HepG2 (cell line): ENCODE measurements around the gene DNAJC21. TPM values are rescaled to one million over a fixed set of nuclear protein-coding genes. Genes with fewer than 3 reads are reported as not detected.

Source experiments
- FOSL1 ChIP-seq: sonication (generic); formaldehyde crosslinking; IDR thresholded peaks from 2 replicates; pipeline ENCODE4 v1.9.0; 2021; ENCODE audit warnings: missing genetic modification reagents, borderline replicate concordance
- HINFP ChIP-seq: sonication (generic); formaldehyde crosslinking; IDR thresholded peaks from 2 replicates; pipeline ENCODE4 v1.4.0; 2020; ENCODE audit warnings: low read depth, mild to moderate bottlenecking, missing genetic modification reagents
- HNRNPLL ChIP-seq: fragments of 200-400 bp; formaldehyde crosslinking; IDR thresholded peaks from 2 replicates; pipeline ENCODE4 v1.6.1; 2017; ENCODE audit warnings: mild to moderate bottlenecking, low read depth, low read length; ENCODE audit not compliant: poor library complexity, severe bottlenecking
- HOXD1 ChIP-seq: sonication (generic); formaldehyde crosslinking; IDR thresholded peaks from 2 replicates; pipeline ENCODE4 v1.5.0; 2020; ENCODE audit warnings: missing genetic modification reagents
- TBL1XR1 ChIP-seq: fragments of 150-350 bp; IDR thresholded peaks from 2 replicates; pipeline ENCODE4 v1.6.1; 2014; ENCODE audit warnings: borderline replicate concordance, low read length; ENCODE audit not compliant: partially characterized antibody
- ZNF12 ChIP-seq: sonication (generic); formaldehyde crosslinking; IDR thresholded peaks from 2 replicates; pipeline ENCODE4 v1.5.0; 2020; ENCODE audit warnings: missing genetic modification reagents
- polyA plus RNA-seq, 8 experiments: library from polyadenylated mRNA; depleted of rRNA in 3 of 8; stranded (reverse) in 7 of 8; unstranded in 1 of 8; fragments of >200 nt; fragmentation: Illumina TruSeq in 4 of 8; extraction: Trizol in 4 of 8; gene quantifications; 2 replicates each; pipeline versions ENCODE4 v1.2.1 to v1.2.3, GENCODE V29; 2011 to 2016; ENCODE audit warnings: low read depth in 4 of 8, missing spikeins in 1 of 8, mixed read lengths in 1 of 8; ENCODE audit not compliant: insufficient read depth in 1 of 8
- total RNA-seq, 5 experiments: library from RNA; depleted of rRNA; stranded (reverse); fragments of >200 nt; fragmentation: Illumina TruSeq; extraction: Trizol; gene quantifications; 2 replicates each; pipeline ENCODE4 v1.2.3, GENCODE V29; 2016; ENCODE audit warnings: low read depth in 1 of 5
- TF ChIP-seq, protein P1 (sequence below): sonication (generic); formaldehyde crosslinking; IDR thresholded peaks from 2 replicates; pipeline ENCODE4 v1.4.0; 2020; ENCODE audit warnings: missing genetic modification reagents
- TF ChIP-seq, protein P2 (sequence below): sonication (generic); formaldehyde crosslinking; IDR thresholded peaks from 2 replicates; pipeline ENCODE4 v1.4.0; 2020; ENCODE audit warnings: missing genetic modification reagents
- TF ChIP-seq, protein P3 (sequence below): sonication (generic); formaldehyde crosslinking; IDR thresholded peaks from 2 replicates; pipeline ENCODE4 v1.4.0; 2020; ENCODE audit warnings: missing genetic modification reagents, borderline replicate concordance
- TF ChIP-seq, protein P4 (sequence below): sonication (generic); formaldehyde crosslinking; IDR thresholded peaks from 2 replicates; pipeline ENCODE4 v1.5.0; 2020; ENCODE audit warnings: mild to moderate bottlenecking, missing genetic modification reagents
- TF ChIP-seq, protein P5 (sequence below): sonication (generic); formaldehyde crosslinking; conservative IDR thresholded peaks from 2 replicates; pipeline ENCODE4 v1.8.0; 2022; ENCODE audit warnings: missing genetic modification reagents

DNAJC21 gene
- total and polyA plus RNA-seq, 2 of the 13 experiments (the other 11 are each of a cell fraction or from before 2014, with no cell fraction given) = 10.9 to 41.6 TPM

GRCh38 chr5:34889394-34889793 is 40.0 kb upstream of the DNAJC21 start (continued):
- no peak for TF ChIP-seq FOSL1 (CRISPR knock-in tag)
- TF ChIP-seq, protein P1, sequence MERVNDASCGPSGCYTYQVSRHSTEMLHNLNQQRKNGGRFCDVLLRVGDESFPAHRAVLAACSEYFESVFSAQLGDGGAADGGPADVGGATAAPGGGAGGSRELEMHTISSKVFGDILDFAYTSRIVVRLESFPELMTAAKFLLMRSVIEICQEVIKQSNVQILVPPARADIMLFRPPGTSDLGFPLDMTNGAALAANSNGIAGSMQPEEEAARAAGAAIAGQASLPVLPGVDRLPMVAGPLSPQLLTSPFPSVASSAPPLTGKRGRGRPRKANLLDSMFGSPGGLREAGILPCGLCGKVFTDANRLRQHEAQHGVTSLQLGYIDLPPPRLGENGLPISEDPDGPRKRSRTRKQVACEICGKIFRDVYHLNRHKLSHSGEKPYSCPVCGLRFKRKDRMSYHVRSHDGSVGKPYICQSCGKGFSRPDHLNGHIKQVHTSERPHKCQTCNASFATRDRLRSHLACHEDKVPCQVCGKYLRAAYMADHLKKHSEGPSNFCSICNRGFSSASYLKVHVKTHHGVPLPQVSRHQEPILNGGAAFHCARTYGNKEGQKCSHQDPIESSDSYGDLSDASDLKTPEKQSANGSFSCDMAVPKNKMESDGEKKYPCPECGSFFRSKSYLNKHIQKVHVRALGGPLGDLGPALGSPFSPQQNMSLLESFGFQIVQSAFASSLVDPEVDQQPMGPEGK (CRISPR knock-in tag) = peak; percentile 56
- 0 out of 2 replicates have a peak, but pooled peaks have one; percentile 27 for TF ChIP-seq ZNF12
- TF ChIP-seq, protein P2, sequence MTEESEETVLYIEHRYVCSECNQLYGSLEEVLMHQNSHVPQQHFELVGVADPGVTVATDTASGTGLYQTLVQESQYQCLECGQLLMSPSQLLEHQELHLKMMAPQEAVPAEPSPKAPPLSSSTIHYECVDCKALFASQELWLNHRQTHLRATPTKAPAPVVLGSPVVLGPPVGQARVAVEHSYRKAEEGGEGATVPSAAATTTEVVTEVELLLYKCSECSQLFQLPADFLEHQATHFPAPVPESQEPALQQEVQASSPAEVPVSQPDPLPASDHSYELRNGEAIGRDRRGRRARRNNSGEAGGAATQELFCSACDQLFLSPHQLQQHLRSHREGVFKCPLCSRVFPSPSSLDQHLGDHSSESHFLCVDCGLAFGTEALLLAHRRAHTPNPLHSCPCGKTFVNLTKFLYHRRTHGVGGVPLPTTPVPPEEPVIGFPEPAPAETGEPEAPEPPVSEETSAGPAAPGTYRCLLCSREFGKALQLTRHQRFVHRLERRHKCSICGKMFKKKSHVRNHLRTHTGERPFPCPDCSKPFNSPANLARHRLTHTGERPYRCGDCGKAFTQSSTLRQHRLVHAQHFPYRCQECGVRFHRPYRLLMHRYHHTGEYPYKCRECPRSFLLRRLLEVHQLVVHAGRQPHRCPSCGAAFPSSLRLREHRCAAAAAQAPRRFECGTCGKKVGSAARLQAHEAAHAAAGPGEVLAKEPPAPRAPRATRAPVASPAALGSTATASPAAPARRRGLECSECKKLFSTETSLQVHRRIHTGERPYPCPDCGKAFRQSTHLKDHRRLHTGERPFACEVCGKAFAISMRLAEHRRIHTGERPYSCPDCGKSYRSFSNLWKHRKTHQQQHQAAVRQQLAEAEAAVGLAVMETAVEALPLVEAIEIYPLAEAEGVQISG (CRISPR knock-in tag) = no peak
- TF ChIP-seq, protein P3, sequence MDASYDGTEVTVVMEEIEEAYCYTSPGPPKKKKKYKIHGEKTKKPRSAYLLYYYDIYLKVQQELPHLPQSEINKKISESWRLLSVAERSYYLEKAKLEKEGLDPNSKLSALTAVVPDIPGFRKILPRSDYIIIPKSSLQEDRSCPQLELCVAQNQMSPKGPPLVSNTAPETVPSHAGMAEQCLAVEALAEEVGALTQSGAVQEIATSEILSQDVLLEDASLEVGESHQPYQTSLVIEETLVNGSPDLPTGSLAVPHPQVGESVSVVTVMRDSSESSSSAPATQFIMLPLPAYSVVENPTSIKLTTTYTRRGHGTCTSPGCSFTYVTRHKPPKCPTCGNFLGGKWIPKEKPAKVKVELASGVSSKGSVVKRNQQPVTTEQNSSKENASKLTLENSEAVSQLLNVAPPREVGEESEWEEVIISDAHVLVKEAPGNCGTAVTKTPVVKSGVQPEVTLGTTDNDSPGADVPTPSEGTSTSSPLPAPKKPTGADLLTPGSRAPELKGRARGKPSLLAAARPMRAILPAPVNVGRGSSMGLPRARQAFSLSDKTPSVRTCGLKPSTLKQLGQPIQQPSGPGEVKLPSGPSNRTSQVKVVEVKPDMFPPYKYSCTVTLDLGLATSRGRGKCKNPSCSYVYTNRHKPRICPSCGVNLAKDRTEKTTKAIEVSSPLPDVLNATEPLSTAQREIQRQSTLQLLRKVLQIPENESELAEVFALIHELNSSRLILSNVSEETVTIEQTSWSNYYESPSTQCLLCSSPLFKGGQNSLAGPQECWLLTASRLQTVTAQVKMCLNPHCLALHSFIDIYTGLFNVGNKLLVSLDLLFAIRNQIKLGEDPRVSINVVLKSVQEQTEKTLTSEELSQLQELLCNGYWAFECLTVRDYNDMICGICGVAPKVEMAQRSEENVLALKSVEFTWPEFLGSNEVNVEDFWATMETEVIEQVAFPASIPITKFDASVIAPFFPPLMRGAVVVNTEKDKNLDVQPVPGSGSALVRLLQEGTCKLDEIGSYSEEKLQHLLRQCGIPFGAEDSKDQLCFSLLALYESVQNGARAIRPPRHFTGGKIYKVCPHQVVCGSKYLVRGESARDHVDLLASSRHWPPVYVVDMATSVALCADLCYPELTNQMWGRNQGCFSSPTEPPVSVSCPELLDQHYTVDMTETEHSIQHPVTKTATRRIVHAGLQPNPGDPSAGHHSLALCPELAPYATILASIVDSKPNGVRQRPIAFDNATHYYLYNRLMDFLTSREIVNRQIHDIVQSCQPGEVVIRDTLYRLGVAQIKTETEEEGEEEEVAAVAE = 0 out of 2 replicates have a peak, but pooled peaks have one; percentile 42
- TF ChIP-seq HOXD1 (CRISPR knock-in tag) = no peak
- TF ChIP-seq HINFP = no peak
- no peak for TF ChIP-seq TBL1XR1
- TF ChIP-seq HNRNPLL = no peak
- TF ChIP-seq, protein P4, sequence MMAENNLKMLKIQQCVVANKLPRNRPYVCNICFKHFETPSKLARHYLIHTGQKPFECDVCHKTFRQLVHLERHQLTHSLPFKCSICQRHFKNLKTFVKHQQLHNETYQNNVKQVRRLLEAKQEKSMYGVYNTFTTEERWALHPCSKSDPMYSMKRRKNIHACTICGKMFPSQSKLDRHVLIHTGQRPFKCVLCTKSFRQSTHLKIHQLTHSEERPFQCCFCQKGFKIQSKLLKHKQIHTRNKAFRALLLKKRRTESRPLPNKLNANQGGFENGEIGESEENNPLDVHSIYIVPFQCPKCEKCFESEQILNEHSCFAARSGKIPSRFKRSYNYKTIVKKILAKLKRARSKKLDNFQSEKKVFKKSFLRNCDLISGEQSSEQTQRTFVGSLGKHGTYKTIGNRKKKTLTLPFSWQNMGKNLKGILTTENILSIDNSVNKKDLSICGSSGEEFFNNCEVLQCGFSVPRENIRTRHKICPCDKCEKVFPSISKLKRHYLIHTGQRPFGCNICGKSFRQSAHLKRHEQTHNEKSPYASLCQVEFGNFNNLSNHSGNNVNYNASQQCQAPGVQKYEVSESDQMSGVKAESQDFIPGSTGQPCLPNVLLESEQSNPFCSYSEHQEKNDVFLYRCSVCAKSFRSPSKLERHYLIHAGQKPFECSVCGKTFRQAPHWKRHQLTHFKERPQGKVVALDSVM (CRISPR knock-in tag) = peak; percentile 23
- TF ChIP-seq, protein P5, sequence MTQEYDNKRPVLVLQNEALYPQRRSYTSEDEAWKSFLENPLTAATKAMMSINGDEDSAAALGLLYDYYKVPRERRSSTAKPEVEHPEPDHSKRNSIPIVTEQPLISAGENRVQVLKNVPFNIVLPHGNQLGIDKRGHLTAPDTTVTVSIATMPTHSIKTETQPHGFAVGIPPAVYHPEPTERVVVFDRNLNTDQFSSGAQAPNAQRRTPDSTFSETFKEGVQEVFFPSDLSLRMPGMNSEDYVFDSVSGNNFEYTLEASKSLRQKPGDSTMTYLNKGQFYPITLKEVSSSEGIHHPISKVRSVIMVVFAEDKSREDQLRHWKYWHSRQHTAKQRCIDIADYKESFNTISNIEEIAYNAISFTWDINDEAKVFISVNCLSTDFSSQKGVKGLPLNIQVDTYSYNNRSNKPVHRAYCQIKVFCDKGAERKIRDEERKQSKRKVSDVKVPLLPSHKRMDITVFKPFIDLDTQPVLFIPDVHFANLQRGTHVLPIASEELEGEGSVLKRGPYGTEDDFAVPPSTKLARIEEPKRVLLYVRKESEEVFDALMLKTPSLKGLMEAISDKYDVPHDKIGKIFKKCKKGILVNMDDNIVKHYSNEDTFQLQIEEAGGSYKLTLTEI (CRISPR knock-in tag) = no peak
